Prostate gland (tissue), 2 donors: ENCODE measurements around the gene ARHGAP27.

Experiments
- CTCF ChIP-seq, 4 experiments: fragments of 200-600 bp in 2 of 4; fragments of 450-650 bp in 2 of 4; sonication (generic) in 2 of 4; IDR thresholded peaks; 1 replicate in 3 of 4; 2 replicates in 1 of 4; pipeline ENCODE4 v1.5.1; 2016 to 2019; ENCODE audit warnings: antibody characterized with exemption in 4 of 4, mild to moderate bottlenecking in 2 of 4, moderate library complexity in 2 of 4
- POLR2A ChIP-seq: fragments of 450-650 bp; IDR thresholded peaks from one replicate; pipeline ENCODE4 v1.6.1; 2016; ENCODE audit warnings: antibody characterized with exemption, mild to moderate bottlenecking

- TF ChIP-seq CTCF (IDR thresholded peaks at IDR 0.05) (no peak), POLR2A (no peak)
These were observed 6.7 kb downstream of the ARHGAP27 start for GRCh38 chr17:45425984-45426413.
